ENCODE results near the gene SLC38A9.
A peak's percentile ranks its signal among the peaks of the same experiment; 100 is the strongest.

SLC38A9 gene

DNA sequence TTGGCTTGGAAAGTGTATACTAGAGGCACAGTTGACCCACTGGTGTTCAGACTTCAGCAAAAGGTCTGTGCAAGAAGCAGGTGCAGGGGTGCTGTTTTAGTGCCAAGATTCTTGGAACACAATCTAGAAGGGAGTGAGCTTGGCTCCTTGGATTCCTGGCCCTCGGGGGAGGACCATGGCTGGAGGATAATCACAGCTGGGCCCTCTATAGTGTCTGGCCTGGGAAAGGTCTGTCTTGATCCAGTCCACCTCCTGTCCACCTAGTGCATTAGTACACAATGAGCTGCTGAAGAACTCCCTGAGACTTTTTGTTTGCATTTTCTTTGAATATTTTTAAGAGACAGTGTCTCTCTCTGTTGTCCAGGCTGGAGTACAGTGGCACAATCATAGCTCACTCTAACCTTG lies 126.9 kb downstream of the SLC38A9 start:
- H3K4me3 ChIP-seq (ENCODE audit: low read length) = no peak overlapping the region
- DNase-seq (ENCODE audit: low read depth) = no peak
- TF ChIP-seq, protein P1, sequence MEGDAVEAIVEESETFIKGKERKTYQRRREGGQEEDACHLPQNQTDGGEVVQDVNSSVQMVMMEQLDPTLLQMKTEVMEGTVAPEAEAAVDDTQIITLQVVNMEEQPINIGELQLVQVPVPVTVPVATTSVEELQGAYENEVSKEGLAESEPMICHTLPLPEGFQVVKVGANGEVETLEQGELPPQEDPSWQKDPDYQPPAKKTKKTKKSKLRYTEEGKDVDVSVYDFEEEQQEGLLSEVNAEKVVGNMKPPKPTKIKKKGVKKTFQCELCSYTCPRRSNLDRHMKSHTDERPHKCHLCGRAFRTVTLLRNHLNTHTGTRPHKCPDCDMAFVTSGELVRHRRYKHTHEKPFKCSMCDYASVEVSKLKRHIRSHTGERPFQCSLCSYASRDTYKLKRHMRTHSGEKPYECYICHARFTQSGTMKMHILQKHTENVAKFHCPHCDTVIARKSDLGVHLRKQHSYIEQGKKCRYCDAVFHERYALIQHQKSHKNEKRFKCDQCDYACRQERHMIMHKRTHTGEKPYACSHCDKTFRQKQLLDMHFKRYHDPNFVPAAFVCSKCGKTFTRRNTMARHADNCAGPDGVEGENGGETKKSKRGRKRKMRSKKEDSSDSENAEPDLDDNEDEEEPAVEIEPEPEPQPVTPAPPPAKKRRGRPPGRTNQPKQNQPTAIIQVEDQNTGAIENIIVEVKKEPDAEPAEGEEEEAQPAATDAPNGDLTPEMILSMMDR (conservative IDR thresholded peaks at IDR 0.05; ENCODE audit: low read length) = no peak

DNA sequence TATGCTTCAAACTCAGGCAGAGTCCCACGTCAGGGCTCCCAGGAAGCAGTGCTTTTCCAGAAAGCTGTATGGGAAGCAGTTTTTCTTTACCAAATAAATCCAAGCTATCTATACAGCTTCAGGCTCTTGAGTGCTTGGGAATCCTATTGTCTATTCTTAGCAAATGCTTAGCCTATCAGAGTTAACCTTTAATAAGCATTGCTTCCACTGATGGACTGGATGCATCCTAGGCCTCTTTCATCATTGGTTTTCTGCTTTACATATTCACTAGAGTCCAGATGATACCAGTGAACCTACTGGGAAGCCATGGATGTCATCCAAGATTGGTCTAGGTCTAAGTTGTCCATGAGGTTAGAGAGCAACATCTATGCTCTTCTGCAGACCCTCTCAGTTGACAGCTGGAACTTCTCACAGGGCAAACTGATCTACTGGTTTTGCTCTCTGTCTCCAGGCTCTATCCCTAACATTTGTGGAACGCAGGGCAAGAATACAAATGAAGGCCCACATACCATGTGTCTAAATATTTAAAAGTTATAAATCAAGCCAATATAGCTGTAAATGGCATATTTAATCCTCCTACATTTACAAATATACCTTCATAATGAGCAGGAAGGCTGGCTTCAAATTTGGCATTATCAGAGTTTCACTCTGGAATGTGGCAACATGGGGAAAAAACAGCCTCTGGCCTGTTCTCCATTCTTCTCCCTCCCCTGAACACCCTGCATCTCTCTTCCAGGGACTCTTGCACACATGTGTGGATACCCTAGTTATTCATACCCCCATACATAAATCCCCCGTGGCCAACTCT lies 127.5 kb downstream of the SLC38A9 start:
- no peak overlapping the region for H3K4me3 ChIP-seq (ENCODE audit: low read length)
- DNase-seq (ENCODE audit: low read depth) = peak; percentile 41

GRCh38 chr5:55583578-55583977 lies 128.5 kb downstream of the SLC38A9 start:
- H3K4me3 ChIP-seq (ENCODE audit: low read length) = no peak overlapping the region
- TF ChIP-seq, protein P1 (conservative IDR thresholded peaks at IDR 0.05; ENCODE audit: low read length) = no peak
- DNase-seq (ENCODE audit: low read depth) = no peak

More for the DNA sequence above, 127.5 kb downstream of the SLC38A9 start:
- TF ChIP-seq, protein P1 (conservative IDR thresholded peaks at IDR 0.05; ENCODE audit: low read length) = no peak

DNA sequence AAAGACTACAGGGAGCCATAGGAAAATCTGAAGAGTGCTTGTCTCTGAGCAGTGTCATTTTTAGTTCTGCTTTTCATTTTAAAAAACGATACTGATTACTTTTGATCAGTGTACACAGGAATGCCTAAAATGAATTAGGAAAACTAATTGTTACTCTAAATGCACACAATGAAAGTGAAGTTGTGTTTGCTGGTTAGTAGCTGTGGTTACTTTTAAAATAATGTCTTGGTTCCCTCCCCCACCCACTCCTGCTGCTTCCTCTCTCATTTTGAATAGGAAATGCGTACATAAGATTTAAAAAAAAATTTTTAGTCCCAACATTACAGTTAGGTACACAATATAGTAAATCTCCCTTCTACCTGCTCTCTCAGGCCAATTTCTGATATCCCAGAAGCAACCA lies 129.9 kb downstream of the SLC38A9 start:
- DNase-seq (ENCODE audit: low read depth) = no peak
- TF ChIP-seq, protein P1 (conservative IDR thresholded peaks at IDR 0.05; ENCODE audit: low read length) = no peak
- H3K4me3 ChIP-seq (ENCODE audit: low read length) = no peak overlapping the region

GRCh38 chr5:55580042-55580441 lies 132.1 kb downstream of the SLC38A9 start:
- no peak overlapping the region for H3K4me3 ChIP-seq (ENCODE audit: low read length)
- TF ChIP-seq, protein P1 (conservative IDR thresholded peaks at IDR 0.05; ENCODE audit: low read length) = no peak
- DNase-seq (ENCODE audit: low read depth) = no peak

DNA sequence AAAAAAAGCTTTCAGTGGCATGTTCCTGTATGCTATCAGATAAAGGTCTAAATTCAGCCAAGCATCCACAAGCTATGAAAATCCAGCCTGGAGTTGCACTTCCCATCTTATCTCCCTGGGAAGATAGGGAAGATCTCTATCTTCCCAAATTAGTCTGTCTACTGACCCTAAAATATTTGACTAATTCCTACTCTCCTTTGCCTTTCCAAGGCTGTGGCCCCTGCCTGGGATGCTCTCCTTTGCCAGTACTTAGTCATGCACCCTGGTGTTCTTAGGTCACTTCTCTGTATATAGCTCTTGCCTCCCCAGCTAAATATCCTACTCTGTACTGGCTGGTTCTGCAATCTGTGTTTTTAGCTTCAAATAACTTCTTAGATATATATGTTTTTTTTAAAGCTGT lies 133.4 kb downstream of the SLC38A9 start:
- no peak overlapping the region for H3K4me3 ChIP-seq (ENCODE audit: low read length)
- DNase-seq (ENCODE audit: low read depth) = no peak

More for the DNA sequence above, 133.4 kb downstream of the SLC38A9 start:
- TF ChIP-seq, protein P1 (conservative IDR thresholded peaks at IDR 0.05; ENCODE audit: low read length) = no peak

Measured in AG10803 (cell line).